GM21390 (cell line): ENCODE results near the gene PCDHGB6.
"Not testable (repeated sequence)": the region's sequence is repeated elsewhere in the genome, so short reads cannot be mapped to it uniquely, and the experiment has no call there.

Experiments
- ATAC-seq: cut with Tn5 transposase; IDR thresholded peaks from one replicate; pipeline ENCODE4 v1.9.1; 2021; ENCODE audit not compliant: unreplicated experiment

PCDHGB6 gene

GRCh38 chr5:141417494-141418172, 9.8 kb downstream of the PCDHGB6 start, which contains the start of gene PCDHGB7:
TSS of gene PCDHGB7 (plus strand) at chr5:141417677. CDS start at chr5:141417860, 183 bp downstream.
- peak; percentile 86 for ATAC-seq

GRCh38 chr5:141419074-141419880, 11.5 kb downstream of the PCDHGB6 start:
- ATAC-seq: no peak

DNA sequence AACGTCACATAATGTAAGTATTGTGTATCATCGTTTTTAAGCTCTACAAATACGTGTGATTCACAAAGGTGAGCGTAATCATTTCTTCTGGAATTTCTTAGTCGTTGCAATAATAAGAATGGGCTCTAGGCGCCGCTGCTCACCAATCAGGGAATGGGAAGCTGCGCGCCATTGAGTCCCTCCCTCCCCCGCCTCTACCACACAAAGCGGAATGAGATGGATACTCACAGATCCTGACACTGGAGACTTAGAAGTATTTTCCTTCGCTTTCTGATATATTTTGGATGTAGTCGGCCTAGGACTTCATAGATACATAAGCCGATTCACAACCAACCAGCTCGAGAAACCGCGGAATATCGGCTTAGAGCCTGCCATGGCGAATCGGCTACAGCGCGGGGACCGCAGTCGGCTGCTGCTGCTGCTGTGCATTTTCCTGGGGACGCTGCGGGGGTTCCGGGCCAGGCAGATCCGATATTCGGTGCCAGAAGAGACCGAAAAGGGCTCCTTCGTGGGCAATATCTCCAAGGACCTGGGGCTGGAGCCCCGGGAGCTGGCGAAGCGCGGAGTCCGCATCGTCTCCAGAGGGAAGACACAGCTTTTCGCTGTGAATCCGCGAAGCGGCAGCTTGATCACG, 13.2 kb downstream of the PCDHGB6 start, which contains the start of gene PCDHGA11:
TSS of gene PCDHGA11 (plus strand) at position 197 of the 634 bp plus-strand sequence. CDS start at position 374, 177 bp downstream.
- ATAC-seq: no peak

- ATAC-seq: no peak
Observed at GRCh38 chr5:141421489-141421855, 13.7 kb downstream of the PCDHGB6 start.

DNA sequence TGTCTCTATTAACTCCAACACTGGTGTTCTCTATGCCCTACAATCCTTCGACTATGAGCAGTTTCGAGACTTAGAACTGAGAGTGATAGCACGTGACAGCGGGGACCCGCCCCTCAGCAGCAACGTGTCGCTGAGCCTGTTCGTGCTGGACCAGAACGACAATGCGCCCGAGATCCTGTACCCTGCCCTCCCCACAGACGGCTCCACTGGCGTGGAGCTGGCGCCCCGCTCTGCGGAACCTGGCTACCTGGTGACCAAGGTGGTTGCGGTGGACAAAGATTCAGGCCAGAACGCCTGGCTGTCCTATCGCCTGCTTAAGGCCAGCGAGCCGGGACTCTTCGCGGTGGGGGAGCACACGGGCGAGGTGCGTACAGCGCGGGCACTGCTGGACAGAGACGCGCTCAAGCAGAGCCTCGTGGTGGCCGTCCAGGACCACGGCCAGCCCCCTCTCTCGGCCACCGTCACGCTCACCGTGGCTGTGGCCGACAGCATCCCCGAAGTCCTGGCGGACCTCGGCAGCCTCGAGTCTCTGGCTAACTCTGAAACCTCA, 15.0 kb downstream of the PCDHGB6 start:
- no peak for ATAC-seq

DNA sequence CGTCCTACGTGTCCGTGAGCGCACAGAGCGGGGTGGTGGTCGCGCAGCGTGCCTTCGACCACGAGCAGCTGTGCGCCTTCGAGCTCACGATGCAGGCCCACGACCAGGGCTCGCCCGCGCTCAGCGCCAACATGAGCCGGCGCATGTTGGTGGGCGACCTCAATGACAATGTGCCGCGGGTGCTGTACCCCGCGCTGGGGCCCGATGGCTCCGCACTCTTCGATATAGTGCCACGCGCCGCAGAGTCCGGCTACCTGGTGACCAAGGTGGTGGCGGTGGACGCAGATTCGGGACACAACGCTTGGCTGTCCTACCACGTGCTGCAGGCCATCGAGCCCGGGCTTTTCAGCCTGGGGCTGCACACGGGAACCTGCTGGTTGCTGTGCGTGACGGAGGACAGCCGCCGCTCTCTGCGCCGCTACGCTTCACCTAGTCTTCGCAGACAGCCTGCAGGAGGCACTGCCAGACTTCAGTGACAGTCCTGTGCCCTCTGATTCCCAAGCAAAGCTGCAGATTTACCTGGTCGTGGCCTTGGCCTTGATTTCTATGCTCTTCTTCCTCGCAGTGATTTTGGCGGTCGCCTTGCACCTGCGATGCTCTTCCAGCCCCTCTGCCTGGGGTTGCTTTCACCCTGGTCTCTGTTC, 20.1 kb downstream of the PCDHGB6 start:
- no peak for ATAC-seq

GRCh38 chr5:141430332-141431113, 22.7 kb downstream of the PCDHGB6 start, which contains the start of gene PCDHGA12:
TSS of gene PCDHGA12 (plus strand) at chr5:141430507. CDS start at chr5:141430760, 253 bp downstream.
- peak; percentile 85 for ATAC-seq

- ATAC-seq: peak; percentile 25
Observed at GRCh38 chr5:141431286-141431685, 23.5 kb downstream of the PCDHGB6 start.

GRCh38 chr5:141432308-141432707, 24.5 kb downstream of the PCDHGB6 start:
- ATAC-seq: not testable (repeated sequence)

GRCh38 chr5:141432726-141433125, 24.9 kb downstream of the PCDHGB6 start:
- not testable (repeated sequence) for ATAC-seq

GRCh38 chr5:141434006-141434405, 26.2 kb downstream of the PCDHGB6 start:
- ATAC-seq: no peak

GRCh38 chr5:141437221-141437620, 29.4 kb downstream of the PCDHGB6 start:
- ATAC-seq: no peak

DNA sequence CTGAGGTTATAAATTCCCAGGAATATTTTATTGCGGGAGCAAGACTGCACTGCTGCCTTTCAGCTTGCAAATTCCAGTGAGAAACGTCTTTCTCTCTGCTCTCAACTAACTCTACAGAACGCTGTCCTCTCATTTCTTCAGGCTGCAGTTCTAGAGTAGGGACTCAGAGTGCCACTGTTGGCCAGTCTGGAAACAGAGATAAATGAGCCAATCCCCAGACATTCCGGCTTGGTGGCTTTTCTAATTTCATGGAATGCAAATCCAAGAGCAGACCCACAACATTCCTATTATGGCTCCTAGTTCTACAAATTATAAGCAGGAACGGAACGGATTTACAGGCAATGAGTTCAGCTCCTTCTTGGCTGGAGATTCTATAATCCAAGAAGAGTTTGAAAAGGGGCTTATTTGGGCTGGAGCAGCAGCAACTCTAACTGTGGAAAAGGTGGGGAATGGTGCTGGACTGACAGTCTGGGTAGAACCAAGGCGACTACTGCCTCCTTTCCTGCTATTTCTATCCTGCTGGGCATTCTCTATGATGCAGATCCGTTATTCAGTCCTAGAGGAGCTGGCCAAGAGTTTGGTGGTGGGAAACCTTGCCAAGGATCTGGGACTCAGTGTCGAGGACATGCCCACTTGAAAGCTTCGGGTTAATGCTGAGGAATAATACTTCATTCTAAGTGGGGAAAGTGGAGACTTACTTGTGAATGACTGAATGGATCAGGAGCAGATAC, 31.8 kb downstream of the PCDHGB6 start:
- ATAC-seq: no peak

- ATAC-seq: no peak
Observed at GRCh38 chr5:141440341-141440740, 32.5 kb downstream of the PCDHGB6 start.

GRCh38 chr5:141441571-141442170, 33.9 kb downstream of the PCDHGB6 start:
- ATAC-seq: no peak
